Urothelium cell line (cell line): Measurements from ENCODE around the gene LOXHD1.

Source experiments
- DNase-seq: peaks from one replicate; pipeline ENCODE4 v3.0.0; 2011; ENCODE audit warnings: low spot score, mixed read lengths
- FAIRE-seq: peaks from 2 replicates; lab custom pipeline; 2011; peaks lifted over from hg19 to GRCh38; lab: Jason Lieb, UNC

Gene LOXHD1

GRCh38 chr18:46482831-46483230 lies 174.2 kb downstream of the LOXHD1 start:
- DNase-seq (no peak), FAIRE-seq (no peak)

DNA sequence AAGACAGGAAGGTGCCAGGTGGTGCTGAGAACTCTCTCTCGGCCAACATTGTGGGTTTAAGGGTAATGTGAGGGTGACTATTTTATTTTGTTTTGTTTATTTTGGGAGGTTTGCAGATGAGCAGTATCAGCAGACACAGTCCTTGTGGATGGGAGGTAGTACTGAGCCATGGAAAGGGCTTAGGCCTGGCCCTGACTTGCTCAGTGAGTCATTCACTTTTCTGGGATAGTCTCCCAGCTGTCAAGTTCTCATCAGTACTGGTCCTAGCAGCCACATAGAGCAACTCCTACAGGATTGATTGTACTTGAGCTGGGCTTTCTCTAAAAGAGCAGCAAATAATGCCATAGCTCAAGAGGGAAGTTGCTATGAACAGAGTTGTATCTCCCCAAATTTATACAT lies 175.2 kb downstream of the LOXHD1 start:
- DNase-seq (no peak), FAIRE-seq (no peak)

- FAIRE-seq (no peak), DNase-seq (peak; percentile 22)
Observed at GRCh38 chr18:46481048-46481846, 175.8 kb downstream of the LOXHD1 start.

GRCh38 chr18:46480226-46480625 lies 176.8 kb downstream of the LOXHD1 start:
- DNase-seq (no peak), FAIRE-seq (no peak)

DNA sequence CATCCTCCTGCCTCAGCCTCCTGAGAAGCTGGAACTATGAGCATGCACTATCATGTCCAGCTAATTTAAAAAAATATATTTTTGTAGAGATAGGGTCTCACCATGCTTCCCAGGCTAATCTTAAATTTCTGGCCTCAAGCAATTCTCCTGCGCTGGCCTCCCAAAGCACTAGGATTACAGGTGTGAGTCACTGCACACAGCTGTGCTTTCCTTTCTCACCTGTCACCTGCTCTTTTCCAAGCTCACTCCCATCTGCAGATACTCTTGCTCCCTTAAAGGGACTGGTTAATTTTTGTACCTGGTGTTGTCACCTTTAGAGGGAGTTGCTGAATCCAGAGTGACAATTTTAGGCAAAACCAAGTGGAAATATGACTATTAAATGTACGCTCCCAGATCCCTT lies 178.2 kb downstream of the LOXHD1 start:
- DNase-seq, result no peak
- no peak for FAIRE-seq

GRCh38 chr18:46477425-46478011 lies 179.5 kb downstream of the LOXHD1 start:
- DNase-seq, result no peak
- FAIRE-seq, result no peak

DNA sequence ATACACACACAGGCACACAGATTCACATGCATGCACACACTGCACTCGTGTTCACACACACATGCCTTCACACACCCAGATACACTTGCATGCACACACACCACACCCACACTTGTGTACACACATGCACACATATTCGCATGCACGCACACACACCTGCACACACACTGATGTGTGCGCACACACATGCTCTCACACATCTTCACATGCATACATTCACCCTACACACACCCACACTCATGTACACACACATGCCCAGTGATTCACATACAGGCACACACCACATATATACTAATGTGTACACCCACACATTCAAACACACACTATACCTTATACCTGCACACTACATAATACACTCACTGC lies 181.6 kb downstream of the LOXHD1 start:
- FAIRE-seq (peak; percentile 84), DNase-seq (no peak)

DNA sequence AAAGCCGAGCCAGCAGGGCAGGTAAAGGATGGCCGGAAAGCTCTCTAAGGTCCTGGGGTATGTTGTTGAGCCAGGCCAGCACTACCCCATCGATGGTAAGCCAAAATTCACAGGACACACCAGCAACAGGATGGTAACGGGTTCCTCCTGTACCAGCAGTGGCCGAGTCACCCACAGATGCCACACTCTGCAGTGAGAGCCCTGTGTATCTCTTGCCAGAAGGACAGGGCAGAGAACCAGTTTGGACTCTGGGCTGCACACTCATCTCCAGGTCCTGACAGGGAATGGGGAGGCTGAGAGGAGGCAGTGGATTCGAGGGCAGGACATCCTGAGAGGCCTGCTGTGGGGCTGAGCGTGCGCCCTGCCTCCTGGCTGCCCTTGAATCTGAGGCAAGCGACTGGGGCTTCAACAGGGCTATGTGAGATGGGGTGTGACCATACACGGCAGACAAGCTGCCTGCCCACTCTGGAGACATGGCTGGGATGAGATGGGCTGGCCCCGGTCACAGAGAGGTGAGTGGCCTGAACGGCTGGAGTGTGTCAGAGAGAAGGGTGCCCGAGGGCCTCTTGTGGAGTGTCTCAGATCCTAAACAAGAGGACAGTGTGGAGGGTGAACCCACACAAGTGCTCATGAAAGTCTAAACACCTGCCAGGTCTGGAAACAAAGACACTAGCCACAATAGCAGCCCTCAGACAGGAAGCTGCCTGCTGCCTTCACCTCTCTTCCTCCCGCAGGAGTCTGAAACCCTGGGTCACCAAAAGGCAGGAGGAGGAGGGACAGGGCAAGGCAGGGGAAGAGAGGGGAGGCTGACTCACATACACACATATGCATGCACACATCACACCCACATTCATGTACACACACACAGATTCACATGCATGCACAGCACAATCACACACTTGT lies 182.3 kb downstream of the LOXHD1 start:
- no peak for FAIRE-seq
- no peak for DNase-seq

GRCh38 chr18:46471809-46472498 lies 185.1 kb downstream of the LOXHD1 start:
- DNase-seq (no peak), FAIRE-seq (no peak)

DNA sequence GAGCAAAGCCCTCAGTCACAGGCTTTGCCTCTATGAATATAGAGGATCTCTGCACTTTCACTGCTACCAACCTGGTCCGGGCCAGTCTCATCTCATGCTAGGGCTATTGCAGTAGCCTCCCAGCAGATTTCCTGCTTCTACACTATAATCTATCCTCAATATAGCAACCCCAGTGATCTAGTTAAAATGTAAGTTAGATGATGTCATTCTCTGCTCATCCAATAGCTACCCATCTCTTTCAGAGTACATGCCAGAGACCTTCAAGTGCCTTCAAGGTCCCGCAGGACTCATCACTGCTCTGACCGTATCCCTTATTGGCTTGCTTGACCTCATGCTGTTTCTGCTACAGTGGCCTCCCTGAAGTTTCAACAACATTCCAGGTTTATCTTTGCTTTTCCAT lies 186.3 kb downstream of the LOXHD1 start:
- FAIRE-seq, result no peak
- no peak for DNase-seq

DNA sequence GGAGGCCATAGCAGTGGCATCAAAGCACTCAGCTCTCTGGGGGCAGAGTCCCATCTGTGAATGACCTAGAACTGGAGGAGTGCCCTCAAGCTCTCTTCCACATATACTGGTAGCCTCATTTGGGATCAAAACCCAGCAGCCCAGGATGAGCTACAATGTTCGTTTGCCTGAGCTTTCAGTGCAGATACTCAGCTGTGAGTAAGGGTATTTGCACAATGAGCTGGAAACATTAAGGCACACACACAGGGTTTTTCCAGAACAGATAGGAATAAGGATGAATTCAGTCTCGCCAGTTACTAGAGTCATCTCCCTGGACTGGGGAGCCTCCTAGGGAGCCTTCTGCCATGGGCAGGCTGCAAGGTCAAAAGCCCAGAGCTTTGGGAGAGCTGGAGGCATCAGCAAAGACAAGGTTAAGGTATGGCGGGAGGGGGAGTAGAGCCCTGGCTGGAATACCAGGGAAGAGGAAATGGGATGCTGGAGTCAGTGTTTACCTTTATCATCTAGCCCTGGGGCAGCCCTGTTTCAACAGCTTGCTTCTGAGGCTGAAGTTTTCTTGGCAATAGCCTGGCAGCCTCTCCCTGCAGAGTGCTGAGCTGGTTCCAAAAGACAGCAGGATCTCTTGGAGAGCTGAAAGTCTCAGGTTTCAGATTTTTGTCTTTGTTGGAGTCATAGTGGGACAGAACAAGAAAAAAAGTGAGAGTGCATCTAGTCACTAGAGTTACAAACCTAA lies 187.7 kb downstream of the LOXHD1 start:
- DNase-seq, result no peak
- FAIRE-seq, result no peak

DNA sequence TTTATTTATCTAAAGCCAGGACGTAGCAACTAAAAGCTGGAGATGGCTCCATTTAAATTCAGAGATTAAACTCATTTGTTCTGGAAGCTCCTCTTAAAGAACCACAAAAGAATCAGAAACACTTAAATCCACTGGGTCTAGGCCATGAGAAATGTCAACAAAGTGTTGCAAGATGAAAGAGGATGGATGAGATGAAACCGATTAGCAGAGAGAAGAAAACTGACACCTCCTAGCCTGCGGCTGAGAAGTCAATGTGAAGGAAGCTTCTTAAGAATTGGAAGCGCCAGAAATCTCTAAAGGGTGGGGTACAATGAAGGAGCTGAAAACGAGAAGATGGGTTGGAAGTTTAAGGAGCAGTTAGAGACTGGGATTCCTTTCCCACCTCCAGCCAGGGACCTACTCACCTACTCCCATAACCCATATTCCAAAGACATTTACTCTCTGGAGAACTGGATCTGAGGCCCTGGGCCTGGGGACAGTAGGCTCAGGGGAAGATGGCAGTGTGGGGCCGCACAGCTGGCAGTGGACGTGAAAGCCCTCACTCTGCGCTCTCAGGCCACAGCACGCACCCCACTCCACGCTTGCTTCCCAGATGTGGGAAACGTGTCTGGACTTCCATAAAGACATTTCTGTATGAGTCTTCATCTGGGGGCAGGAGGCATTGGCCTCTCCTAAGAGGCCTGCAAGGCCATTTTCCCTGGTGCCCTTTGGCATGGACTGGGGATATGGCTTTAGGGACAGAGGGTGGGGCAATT lies 188.4 kb downstream of the LOXHD1 start:
- FAIRE-seq, result no peak

DNA sequence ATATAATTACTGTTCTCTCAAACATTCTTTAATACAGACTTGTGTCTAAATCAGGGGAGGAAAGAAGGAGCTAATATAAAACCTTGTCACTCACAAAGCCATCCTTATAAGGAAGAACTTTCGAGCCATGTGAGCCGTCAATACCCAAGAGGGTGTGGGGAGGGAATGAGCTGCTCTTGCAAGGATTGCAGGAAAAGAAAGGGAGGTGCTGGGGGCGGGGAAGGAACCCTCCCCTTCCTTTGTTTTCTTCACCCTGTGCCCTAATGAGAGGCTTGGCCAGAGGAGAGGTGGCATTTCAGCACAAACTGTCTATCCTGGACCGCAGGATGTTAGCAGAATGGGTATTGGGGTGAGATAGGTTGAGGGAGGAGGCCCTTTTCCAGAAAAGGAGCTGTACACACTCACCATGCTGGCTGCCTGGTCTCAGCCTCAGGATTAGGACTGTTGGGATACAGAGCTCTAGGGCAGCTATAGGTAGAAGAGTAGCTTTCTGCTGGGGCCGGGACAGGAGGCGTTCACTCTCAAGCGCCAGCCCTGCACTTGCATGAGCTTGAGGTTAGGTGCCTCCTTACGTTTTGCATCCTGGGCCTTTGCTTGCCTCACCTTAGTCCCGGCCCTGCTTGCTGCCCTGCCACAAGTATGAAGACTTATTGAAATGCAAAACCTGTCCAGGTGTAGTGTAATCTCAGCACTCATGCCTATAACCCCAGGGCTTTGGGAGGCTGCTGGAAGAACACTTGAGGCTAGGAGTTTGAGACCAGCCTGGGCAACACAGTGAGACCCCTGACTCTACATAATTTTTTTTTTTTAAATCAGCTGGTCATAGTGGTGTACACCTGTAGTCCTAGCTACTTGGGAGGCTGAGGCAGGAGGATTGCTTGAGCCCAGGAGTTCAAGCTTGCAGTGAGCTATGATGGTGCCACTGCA lies 190.5 kb downstream of the LOXHD1 start:
- DNase-seq (no peak), FAIRE-seq (no peak)

More for the DNA sequence above, 188.4 kb downstream of the LOXHD1 start:
- DNase-seq, result no peak

GRCh38 chr18:46464926-46465655 lies 191.9 kb downstream of the LOXHD1 start:
- DNase-seq (no peak), FAIRE-seq (no peak)

DNA sequence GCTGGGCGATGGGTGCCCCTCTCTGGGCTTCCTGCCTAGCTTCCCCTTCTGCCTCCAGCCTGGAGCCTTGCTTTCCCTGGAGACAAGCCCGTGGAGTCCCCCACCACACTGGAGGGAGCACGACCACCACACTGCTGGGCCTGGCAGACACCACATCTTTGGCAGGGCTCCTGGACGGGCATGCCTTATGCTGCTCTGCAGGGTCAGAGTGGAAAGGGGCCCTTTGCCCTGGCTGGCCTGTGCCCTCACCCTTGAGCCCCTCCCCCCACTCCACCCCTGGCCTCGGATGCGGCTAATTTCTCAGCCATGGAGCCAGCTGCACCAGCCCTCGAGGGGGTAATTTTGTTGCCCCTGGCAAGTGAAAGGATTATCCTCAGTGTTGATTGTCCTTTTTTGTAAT lies 194.5 kb downstream of the LOXHD1 start:
- DNase-seq (no peak), FAIRE-seq (no peak)

DNA sequence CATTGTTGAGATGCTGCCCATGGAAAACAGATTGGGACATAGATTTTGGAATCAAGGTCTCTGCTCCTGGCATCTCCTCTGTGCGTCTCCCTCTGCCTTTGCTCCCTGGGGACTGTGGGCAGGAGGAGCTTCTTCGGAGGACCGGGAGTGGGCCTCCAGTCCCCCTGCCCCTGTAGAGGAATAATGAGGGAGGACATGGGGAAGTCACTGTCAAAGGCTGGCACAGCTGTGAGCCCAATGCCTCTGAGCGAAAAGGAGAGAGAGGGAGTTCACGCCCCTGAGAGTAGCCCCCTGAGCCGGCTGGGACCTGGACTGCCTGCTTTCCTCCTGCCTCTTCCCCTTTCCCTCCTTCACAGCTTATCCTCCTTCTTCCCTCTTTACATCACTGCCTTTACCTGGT lies 195.0 kb downstream of the LOXHD1 start:
- DNase-seq (no peak), FAIRE-seq (no peak)

DNA sequence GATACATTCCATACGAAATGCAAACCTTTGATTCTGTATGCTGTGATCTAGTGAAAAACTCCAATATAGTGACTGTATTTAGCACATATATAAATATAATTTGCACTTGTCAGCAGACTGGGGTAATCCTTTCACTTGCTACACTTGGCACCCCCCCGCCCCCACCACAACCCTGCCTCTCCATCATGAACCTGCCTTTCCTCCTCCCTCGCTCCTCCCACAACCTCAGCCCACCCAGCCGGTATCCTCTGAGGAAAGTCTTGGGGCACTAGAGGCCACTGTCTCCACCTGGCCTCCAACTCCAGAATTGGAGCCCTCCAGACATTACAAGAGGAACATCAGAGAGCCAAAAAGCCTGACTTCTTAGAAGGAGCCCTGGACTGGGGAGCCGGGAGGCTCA lies 196.3 kb downstream of the LOXHD1 start:
- no peak for DNase-seq
- no peak for FAIRE-seq
